ENCODE measurements around the gene CKM.
"Not testable (repeated sequence)": the region's sequence is repeated elsewhere in the genome, so short reads cannot be mapped to it uniquely, and the experiment has no call there.

CKM gene

GRCh38 chr19:45348367-45349125 lies 25.9 kb upstream of the CKM start:
- no peak for DNase-seq

DNA sequence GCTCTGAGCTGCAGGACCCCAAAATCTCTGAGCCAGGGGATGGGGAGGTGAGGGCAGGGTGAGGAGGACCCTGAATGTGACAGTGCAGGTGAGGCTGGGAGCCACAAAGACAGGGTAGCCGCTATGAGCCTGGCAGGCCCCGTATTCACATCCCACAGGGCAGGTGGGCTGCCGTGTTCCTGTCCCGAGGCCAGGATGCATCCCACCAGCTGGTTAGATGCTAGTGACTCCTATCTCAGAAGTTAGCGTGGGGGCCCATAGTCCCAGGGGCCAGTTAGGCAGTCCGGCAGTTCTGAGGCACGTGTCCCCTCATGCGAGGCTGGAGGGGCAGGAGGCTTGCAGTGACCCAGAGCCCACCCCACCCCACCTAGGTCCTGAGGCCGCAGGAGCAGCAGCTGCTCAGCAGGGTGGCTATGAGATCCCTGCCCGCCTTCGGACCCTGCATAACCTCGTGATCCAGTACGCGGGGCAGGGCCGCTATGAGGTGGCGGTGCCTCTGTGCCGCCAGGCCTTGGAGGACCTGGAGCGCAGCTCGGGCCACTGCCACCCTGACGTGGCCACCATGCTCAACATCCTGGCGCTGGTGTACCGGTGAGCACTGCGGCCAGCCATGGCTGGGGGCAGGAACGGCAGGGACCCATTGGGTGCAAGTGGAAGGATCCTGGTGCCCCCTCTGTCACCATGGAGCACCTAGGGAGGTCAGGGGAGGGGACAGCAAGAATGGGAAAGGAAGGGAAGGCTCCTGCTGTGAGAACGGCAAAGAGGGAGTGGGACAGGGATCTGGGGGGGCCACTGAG lies 25.1 kb upstream of the CKM start:
- no peak for DNase-seq

DNA sequence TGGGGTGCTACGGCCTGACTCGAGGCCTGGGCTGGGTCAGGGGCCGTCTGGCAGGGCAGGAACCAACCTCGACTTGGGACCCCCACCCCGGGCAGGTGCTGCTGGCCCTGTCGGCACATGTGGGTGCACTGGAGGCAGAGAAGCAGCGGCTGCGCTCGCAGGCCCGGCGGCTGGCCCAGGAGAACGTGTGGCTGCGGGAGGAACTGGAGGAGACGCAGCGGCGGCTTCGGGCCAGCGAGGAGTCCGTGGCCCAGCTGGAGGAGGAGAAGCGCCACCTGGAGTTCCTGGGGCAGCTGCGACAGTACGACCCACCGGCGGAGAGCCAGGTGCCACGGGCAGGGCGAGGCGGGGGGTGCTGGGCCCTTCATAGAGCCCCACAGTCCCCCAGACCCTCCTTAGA lies 23.8 kb upstream of the CKM start:
- DNase-seq = no peak

DNA sequence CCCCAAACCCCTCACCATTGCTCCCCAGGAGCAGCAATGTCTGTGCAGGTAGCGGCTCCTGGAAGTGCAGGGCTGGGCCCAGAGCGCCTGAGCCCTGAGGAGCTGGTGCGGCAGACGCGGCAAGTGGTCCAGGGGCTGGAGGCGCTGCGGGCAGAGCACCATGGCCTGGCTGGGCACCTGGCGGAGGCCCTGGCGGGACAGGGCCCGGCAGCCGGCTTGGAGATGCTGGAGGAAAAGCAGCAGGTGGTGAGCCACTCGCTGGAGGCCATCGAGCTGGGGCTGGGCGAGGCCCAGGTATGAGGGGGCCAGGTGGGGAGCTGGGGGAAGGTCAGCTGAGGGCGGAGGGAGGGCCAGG lies 22.8 kb upstream of the CKM start:
- DNase-seq = no peak

GRCh38 chr19:45344621-45345505 lies 22.2 kb upstream of the CKM start:
- no peak for DNase-seq

DNA sequence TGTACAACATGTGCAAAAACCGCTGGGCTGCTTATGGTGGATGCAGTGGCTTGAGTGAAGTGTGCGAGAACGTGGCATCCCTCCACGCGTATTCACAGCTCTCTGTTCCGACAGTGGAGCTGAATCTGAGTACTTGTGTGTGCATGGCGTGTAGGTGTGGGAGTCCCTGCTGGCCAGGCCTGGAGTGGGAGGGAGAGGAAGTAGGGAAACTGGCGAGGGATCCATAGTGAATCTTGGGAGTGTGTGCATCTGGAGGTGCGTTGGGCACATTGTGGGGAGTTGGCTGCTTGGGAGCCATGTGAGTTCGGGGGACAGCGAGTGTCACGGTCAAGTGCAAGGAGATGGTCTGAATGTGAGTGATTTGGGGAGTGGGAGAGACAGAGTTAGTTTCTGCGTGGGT lies 20.2 kb upstream of the CKM start:
- no peak for DNase-seq

- no peak for DNase-seq
These were observed 18.3 kb upstream of the CKM start for GRCh38 chr19:45340899-45341453.

DNA sequence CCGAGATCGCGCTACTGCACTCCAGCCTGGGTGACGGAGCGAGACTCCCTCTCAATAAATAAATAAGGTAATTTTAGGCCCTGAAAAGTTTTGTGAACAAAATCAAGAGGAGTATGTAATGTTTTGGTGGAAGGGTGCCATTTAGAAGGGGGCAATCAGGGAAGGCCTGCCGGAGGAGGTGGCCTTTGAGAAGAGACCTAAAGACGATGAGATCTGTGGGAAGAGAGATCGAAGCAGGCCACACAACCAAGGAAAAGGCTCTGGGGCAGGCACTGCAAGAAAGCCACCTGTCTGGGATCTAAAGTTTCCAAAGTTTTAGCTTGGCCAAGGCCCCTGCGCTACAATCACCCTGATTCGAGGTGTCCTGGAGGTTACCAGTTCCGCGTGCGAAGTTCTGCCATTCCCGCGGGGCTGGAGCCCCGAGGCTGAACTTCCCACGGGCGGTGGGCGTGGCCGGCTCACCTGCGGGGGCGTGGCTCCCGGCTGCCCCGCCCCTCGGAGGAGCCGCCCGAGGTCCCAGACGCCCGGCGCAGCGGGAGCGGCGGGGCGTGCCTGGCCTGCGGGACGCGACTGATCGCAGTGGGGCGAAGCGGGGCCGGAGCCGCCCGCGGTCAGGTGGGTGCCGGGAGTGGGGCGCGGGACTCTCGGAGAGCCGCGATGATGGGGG lies 17.7 kb upstream of the CKM start, which contains the start of gene KLC3:
TSS of gene KLC3 (plus strand) at position 519 of the 667 bp plus-strand sequence. CDS start 4,792 bp downstream, outside the sequence.
- DNase-seq = no peak

GRCh38 chr19:45339629-45340028 lies 17.0 kb upstream of the CKM start:
- DNase-seq = no peak

GRCh38 chr19:45336696-45337251 lies 14.1 kb upstream of the CKM start:
- no peak for DNase-seq

- not testable (repeated sequence) for DNase-seq
These were observed 12.2 kb upstream of the CKM start for GRCh38 chr19:45334881-45335280.

- no peak for DNase-seq
These were observed 11.1 kb upstream of the CKM start for GRCh38 chr19:45333609-45334303.

DNA sequence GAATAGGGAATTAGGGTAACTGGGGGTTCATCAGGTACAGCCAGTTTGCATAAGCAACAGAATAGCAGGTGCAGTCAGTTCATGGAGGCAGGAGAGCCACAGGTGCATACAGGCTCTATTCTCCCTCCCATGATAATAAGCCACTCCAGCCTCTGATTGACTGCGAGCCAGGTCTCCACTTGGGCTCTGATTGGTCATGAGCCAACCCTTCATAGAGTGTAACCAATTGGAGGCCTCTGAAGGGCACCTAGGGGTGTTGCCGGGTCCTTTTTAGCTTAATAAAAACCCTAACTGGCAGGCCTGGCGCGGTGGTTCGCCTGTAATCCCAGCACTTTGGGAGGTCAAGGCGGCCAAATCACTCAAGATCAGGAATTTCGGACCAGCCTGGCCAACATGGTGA lies 8.7 kb upstream of the CKM start:
- DNase-seq = no peak

GRCh38 chr19:45327404-45328143 lies 4.9 kb upstream of the CKM start:
- no peak for DNase-seq

GRCh38 chr19:45324349-45324907 lies 1.8 kb upstream of the CKM start:
- DNase-seq = no peak

DNA sequence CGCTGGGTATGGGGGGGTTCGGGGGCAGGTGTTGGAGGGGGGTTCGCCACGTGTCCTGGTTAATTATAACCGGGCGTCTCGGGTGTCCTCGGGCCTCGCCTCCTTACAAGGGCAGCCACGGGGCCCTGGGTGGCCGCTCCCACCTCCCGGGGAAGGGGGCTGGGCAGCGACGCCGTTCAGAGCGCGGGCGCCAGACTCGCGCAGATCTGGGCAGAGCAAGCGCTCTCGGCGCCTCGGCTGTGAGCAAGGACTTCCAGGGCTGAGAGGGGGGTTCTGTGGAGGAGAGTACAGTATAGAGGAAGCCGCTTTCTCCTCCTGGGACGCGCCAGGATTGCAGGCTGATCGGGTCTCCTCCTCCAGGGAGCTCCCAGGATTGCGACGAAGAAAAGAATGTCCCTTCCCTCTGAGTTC lies 1.0 kb upstream of the CKM start:
- DNase-seq = no peak

DNA sequence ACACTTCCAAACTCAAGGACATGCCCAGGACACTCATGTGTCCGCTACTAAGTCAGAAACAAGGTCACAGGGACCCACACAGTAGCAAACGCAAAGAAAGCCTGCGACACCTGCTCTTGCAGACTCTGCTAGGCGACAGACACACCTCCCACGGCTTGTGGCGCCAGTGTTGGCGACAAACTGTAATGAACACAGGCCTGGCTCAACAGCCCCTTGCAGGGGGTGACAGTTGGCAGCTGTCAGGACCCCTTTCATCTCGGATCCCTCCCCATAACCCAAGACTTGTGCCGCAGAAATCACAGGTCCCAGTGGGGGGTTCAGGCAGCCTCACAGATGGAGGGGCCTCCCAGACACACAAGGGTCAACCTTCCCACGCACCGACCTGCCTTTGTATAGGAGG lies 364 bp downstream of the CKM start:
- DNase-seq = no peak

GRCh38 chr19:45321848-45322247 lies 827 bp downstream of the CKM start:
- DNase-seq = no peak

DNA sequence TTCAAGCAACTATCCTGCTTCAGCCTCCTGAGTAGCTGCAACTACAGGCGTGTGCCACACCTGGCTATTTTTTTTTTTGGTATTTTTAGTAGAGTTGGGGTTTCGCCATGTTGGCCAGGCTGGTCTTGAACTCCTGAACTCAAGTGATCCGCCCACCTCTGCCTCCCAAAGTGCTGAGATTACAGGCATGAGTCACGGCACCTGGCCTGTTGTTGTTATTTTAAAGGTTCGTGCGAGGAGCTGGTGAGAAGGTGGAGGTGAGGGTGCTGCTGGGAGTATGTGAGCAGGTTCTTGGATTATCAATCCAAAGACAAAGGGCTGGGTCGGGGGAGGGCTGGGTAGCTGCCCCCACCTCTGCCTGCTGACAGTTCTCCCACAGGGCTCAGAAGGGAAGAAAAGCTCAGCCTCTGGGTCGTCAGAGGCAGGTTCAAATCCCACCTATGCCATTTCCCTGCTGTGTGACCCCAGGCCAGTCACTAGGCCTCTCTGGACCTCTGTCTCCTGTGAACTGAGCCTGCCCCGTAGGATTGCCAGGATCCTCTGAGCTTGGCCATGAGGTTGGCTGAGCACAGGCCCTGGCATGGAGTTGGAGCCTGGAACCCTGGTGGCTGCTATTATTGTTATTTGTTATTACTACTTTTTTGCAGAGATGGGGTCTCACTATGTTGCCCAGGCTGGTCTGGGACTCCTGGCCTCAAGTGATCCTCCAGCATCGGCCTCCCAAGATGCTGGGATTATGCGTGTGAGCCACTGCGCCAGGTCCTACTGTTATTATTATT lies 1.5 kb downstream of the CKM start:
- no peak for DNase-seq

DNA sequence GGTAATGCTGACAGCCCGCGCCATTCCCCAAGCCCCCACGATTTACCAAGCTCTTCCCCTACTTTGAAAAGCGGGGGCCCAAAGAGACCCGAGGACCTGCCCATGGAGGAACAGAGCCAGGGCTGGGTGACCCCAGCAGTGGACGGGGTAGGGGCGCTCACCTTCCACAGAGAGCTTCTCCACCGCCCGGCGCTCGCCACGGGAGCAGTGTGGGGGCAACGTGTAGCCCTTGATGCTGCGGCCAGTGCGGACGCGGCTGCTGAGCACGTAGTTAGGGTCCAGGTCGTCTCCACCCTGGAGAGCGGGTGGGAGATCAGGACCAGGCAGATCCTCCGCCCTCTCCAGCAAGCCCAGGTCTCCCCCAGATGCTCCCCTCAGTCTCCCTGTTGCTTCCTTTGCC lies 7.4 kb downstream of the CKM start:
- DNase-seq = no peak

Measured in fibroblast of skin of right quadriceps (primary cell).